ENCODE results near the gene TMEM145.

TMEM145 gene

DNA sequence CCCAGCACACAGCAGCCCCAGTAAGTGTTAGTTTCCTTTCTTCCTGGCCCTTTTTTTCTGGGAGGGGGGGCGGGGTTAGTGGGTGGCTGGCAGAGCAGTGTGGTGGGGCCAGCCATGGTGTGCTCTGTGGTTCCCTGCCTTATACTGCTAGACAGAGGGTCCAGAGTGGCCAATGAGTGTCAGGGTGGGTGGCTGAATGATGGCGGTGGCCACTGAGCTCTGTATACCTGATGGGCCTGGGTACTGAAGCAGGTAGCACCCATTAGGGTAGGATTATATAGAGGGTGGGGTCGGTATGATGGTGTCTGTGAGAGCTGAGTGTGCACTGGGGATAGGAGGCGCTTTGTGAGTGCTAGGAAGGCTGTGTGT is 30.3 kb upstream of the TMEM145 start:
- TF ChIP-seq CTCF (IDR thresholded peaks at IDR 0.05; ENCODE audit: borderline replicate concordance, insufficient read depth, low read depth, low read length), result no peak
- H3K4me3 ChIP-seq (ENCODE audit: low read depth, low read length), result no peak overlapping the region

DNA sequence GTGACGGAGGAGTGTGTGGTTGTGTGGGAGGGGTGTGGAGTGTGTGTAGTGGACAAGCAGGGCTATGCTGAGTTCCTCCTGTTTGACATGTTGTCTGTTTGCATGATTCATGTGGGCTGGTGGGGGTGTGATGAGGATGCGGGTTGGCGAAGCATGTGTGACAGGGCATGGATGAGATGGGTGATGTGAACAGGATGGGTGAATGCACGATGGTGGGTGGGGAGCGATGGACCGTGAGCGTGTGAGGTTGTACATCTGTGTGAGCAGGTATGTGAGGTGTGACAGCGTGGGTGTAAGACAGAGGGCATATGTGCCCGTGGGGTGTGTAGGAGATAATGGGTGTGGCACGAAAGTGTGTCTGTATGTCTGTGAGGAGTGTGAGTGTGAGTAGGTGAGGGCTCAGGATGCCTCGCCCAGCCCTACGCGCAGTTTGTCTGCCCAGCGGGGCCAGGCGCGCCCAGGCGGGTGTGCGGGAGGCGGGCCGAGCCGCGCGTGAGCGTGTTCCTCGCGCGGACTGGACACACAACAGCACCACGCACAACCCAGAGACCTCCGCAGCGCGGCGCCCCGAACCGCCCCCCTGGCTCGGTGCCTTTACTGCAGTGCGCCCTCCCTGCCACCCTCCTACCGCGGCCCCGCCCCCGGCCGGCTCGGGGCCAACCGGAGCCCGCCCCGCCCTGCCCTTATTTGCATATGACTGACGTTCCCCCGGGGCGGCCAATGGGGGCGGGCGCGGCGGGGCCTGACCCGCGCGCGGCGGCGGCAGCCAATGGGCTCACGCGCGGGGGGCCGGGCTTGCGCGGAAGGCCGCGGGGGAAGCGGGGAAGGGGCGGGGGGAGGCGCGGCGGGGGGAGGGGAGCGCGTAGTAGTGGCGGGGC is 29.7 kb upstream of the TMEM145 start:
- H3K4me3 ChIP-seq (ENCODE audit: low read depth, low read length), result peak overlapping the region; percentile 54
- TF ChIP-seq CTCF (IDR thresholded peaks at IDR 0.05; ENCODE audit: borderline replicate concordance, insufficient read depth, low read depth, low read length), result no peak

- peak overlapping the region; percentile 49 for H3K4me3 ChIP-seq (ENCODE audit: low read depth, low read length)
- no peak for TF ChIP-seq CTCF (IDR thresholded peaks at IDR 0.05; ENCODE audit: borderline replicate concordance, insufficient read depth, low read depth, low read length)
These were observed 29.0 kb upstream of the TMEM145 start for GRCh38 chr19:42284066-42284501.

- TF ChIP-seq CTCF (IDR thresholded peaks at IDR 0.05; ENCODE audit: borderline replicate concordance, insufficient read depth, low read depth, low read length), result no peak
- H3K4me3 ChIP-seq (ENCODE audit: low read depth, low read length), result peak overlapping the region; percentile 67
These were observed 28.3 kb upstream of the TMEM145 start for GRCh38 chr19:42284591-42285341.

- TF ChIP-seq CTCF (IDR thresholded peaks at IDR 0.05; ENCODE audit: borderline replicate concordance, insufficient read depth, low read depth, low read length), result peak; percentile 15; the same call in 1 of the 2 replicates
- peak overlapping the region; percentile 67 for H3K4me3 ChIP-seq (ENCODE audit: low read depth, low read length)
These were observed 27.6 kb upstream of the TMEM145 start for GRCh38 chr19:42285541-42285941.

- no peak for TF ChIP-seq CTCF (IDR thresholded peaks at IDR 0.05; ENCODE audit: borderline replicate concordance, insufficient read depth, low read depth, low read length)
- peak overlapping the region; percentile 67 for H3K4me3 ChIP-seq (ENCODE audit: low read depth, low read length)
These were observed 27.1 kb upstream of the TMEM145 start for GRCh38 chr19:42285988-42286348.

Data from GM12875 (cell line).